ENCODE results near the gene LIF. TPM values are rescaled to one million over a fixed set of nuclear protein-coding genes. Genes with fewer than 3 reads are reported as not detected.

LIF gene
- total and polyA plus RNA-seq, 2 of the 4 experiments (the other 2 are of a cell fraction), result 130 to 214 TPM

- Histone ChIP-seq H3K14ac (replicated peaks; ENCODE audit: low read depth, low read length) (no peak overlapping the region), H2AK9ac (replicated peaks; ENCODE audit: low read depth, low read length, poor library complexity) (peak overlapping the region; percentile 9), H3K56ac (ENCODE audit: extremely low read depth, insufficient read depth, low read length) (no peak overlapping the region), H3K4me2 (ENCODE audit: low read depth, low read length) (no peak overlapping the region), H3K9me1 (ENCODE audit: insufficient read depth, low read length) (peaks cover 8% of the 10 kb centered on the region), H4K5ac (ENCODE audit: low read depth, low read length) (no peak overlapping the region), H4K91ac (ENCODE audit: insufficient read depth, low read depth, low read length) (no peak overlapping the region; the same call in 1 of the 2 replicates), H3K79me1 (ENCODE audit: low read depth in 1 of 2, low read length in 2 of 2) (peaks cover 0 to 3% of the 10 kb centered on the region in 2 experiments; a peak in 1 of 4 replicates), H2BK5ac (ENCODE audit: low read depth, low read length, poor library complexity, severe bottlenecking) (no peak overlapping the region), H3K4me1 (ENCODE audit: control insufficient read depth, insufficient read depth, low read length) (peaks cover 28% of the 10 kb centered on the region), H2BK120ac (ENCODE audit: low read depth, low read length) (no peak overlapping the region; the same call in 1 of the 2 replicates), H3K18ac (ENCODE audit: low read depth, low read length) (no peak overlapping the region), H2BK20ac (ENCODE audit: low read depth, low read length) (no peak overlapping the region; the same call in 1 of the 2 replicates), H2BK15ac (ENCODE audit: low read depth, low read length) (no peak overlapping the region), H3K9ac (ENCODE audit: low read depth, low read length) (no peak overlapping the region), H3K27ac (ENCODE audit: insufficient read depth, low read length) (no peak overlapping the region), H3K9me3 (ENCODE audit: control insufficient read depth, insufficient read depth, low read length) (no peaks in the 10 kb centered on the region), H3K27me3 (ENCODE audit: control insufficient read depth, insufficient read depth, low read length) (no peaks in the 10 kb centered on the region), H2AFZ (replicated peaks; ENCODE audit: low read length, poor library complexity) (peak overlapping the region; percentile 18), H3K36me3 (ENCODE audit: control insufficient read depth, insufficient read depth, low read length) (no peaks in the 10 kb centered on the region), H4K20me1 (ENCODE audit: insufficient read depth, low read length) (no peaks in the 10 kb centered on the region), H3K23ac (ENCODE audit: low read depth, low read length) (no peak overlapping the region), H3K4ac (ENCODE audit: low read depth, low read length) (no peak overlapping the region), H2AK5ac (ENCODE audit: low read depth, low read length) (no peak overlapping the region), H3K4me3 (ENCODE audit: insufficient read depth, low read depth, low read length) (no peak overlapping the region), H4K8ac (ENCODE audit: low read depth in 2 of 2, low read length in 2 of 2) (no peak overlapping the region)
- BruUV-seq (replicated peaks), result no TSS peak
- WGBS, 2 experiments (ENCODE audit: extremely low coverage in 2 of 2, insufficient read length in 1 of 2), result 46% methylated on average over 6 of the region's 17 CpGs; no CpG with 5 or more reads in 1 of the 2 experiments
- TF ChIP-seq BHLHE40 (IDR thresholded peaks at IDR 0.05; ENCODE audit: low read depth, low read length) (no peak), NFE2L2 (IDR thresholded peaks at IDR 0.05; ENCODE audit: low read depth, low read length) (no peak), ELK1 (IDR thresholded peaks at IDR 0.05; ENCODE audit: borderline replicate concordance, low read depth, low read length) (no peak), SMC3 (IDR thresholded peaks at IDR 0.05; ENCODE audit: low read depth, low read length) (no peak), POLR2A (IDR thresholded peaks at IDR 0.05; ENCODE audit: low read depth, low read length) (no peak), MAFK (IDR thresholded peaks at IDR 0.05; ENCODE audit: low read depth, low read length) (no peak), MXI1 (IDR thresholded peaks at IDR 0.05; ENCODE audit: borderline replicate concordance, low read depth, low read length) (no peak), RFX5 (IDR thresholded peaks at IDR 0.05; ENCODE audit: low read depth, low read length) (no peak), USF2 (IDR thresholded peaks at IDR 0.05; ENCODE audit: low read depth, low read length) (no peak), FOS (IDR thresholded peaks at IDR 0.05; ENCODE audit: low read depth, low read length) (no peak), CHD1 (IDR thresholded peaks at IDR 0.05; ENCODE audit: low read depth, low read length) (no peak), CTCF (conservative IDR thresholded peaks at IDR 0.05; ENCODE audit: low read depth, low read length) (no peak), RAD21 (IDR thresholded peaks at IDR 0.05; ENCODE audit: low read length) (no peak), CEBPB (IDR thresholded peaks at IDR 0.05; ENCODE audit: low read depth, low read length) (no peak), RCOR1 (IDR thresholded peaks at IDR 0.05; ENCODE audit: insufficient replicate concordance, low read length) (no peak), MAZ (IDR thresholded peaks at IDR 0.05; ENCODE audit: borderline replicate concordance, low read depth, low read length) (no peak)
- ATAC-seq (ENCODE audit: low read depth) (no peak), DNase-seq (no peak)
- ChIA-PET POLR2A (ENCODE audit: unreplicated experiment) (no interaction called here), CTCF (interaction anchor here (0.7 kb wide), 1 partner anchor 124 kb away, joined by 3 read pairs; no protein-coding TSS in a partner anchor)
- dilution Hi-C loops (cut with HindIII; ENCODE audit: low sequenced_read_pairs, unreplicated experiment) (no loop called here), in situ Hi-C loops (cut with MboI; ENCODE audit: low sequenced_read_pairs) (no loop called here), intact Hi-C loops (cut with micrococcal nuclease) (no loop called here)
Measured at GRCh38 chr22:30232716-30233218, 13.8 kb downstream of the LIF start.
